GM12801 (cell line): ENCODE measurements around the gene GDF2.

Experiments used
- TF ChIP-seq, protein P1 (sequence below): IDR thresholded peaks from one replicate; pipeline ENCODE4 v1.5.1; 2011; ENCODE audit warnings: control low read depth; ENCODE audit not compliant: insufficient read length; ENCODE audit errors: extremely low read depth

The GDF2 gene

DNA sequence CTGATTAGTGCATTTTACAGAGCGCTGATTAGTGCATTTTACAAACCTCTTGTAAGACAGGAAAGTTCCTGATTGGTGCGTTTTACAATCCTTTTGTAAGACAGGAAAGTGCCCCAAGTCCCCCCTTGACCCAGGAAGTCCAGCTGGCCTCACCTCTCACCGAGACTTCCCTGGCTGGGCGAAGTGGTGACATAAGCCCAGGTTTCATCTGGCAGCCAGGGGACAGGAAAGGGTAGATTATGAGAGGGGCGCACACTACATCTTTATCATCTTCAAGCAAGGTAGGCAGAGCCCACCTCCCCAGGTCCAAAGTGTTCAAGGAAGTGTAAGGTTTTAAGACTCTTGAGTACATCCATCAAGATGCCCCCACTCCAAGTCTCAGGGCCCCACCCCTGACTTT, 27.8 kb upstream of the GDF2 start:
- TF ChIP-seq, protein P1, sequence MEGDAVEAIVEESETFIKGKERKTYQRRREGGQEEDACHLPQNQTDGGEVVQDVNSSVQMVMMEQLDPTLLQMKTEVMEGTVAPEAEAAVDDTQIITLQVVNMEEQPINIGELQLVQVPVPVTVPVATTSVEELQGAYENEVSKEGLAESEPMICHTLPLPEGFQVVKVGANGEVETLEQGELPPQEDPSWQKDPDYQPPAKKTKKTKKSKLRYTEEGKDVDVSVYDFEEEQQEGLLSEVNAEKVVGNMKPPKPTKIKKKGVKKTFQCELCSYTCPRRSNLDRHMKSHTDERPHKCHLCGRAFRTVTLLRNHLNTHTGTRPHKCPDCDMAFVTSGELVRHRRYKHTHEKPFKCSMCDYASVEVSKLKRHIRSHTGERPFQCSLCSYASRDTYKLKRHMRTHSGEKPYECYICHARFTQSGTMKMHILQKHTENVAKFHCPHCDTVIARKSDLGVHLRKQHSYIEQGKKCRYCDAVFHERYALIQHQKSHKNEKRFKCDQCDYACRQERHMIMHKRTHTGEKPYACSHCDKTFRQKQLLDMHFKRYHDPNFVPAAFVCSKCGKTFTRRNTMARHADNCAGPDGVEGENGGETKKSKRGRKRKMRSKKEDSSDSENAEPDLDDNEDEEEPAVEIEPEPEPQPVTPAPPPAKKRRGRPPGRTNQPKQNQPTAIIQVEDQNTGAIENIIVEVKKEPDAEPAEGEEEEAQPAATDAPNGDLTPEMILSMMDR = no peak

DNA sequence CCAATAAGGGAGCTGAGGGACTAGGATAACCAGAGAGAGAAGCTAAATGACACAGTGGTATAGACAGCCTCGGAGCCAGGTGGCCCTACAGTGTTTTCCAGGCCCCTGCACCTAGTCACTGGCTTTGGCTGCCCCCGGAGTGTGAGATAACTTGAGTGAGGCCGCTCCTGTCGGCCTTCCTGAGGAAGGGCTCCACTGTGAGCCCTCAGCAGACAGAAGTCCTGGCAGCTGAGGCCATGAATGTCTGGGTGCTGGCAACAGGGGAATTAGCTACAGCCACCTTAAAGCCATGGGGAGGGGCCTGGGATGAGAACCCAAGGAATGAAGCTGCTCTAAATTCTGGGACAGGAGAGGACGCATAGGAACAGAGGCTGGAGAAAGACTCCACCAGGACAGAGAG, 26.8 kb upstream of the GDF2 start:
- TF ChIP-seq, protein P1 = no peak

DNA sequence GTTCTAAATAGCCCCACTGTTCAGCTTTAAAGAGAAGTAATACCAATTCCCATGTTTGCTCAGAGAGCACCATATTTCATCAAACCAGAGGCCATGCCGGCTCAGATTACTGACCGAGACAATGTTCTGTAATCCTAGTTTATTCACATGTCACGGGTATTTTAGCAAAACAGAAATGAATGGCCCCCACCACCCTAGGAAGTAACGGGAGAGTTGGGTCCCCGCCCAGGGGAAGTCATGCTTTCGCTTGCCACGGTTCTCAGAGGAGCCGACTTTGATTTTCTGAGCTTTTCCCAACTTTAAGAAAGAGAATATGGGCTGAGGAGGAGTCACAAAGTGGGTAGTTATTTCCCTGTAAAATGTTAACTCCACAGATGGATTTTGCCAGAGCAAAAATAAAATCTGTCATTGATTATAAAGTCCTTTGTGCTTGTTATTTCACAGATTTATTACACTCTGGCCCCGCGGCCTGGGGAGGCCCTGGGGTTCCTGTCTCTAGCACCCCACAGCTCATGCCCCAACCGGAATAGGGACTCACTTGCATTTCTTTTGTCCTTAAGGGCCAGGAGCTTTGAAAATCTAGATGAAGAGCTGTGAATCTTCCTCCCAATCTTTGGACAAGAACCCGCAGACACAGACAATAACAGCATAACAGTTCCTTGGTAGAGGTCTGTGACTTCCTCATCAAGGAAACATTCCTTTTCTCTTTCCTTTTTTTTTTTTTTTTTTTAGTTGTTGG, 25.9 kb upstream of the GDF2 start:
- TF ChIP-seq, protein P1 = no peak

DNA sequence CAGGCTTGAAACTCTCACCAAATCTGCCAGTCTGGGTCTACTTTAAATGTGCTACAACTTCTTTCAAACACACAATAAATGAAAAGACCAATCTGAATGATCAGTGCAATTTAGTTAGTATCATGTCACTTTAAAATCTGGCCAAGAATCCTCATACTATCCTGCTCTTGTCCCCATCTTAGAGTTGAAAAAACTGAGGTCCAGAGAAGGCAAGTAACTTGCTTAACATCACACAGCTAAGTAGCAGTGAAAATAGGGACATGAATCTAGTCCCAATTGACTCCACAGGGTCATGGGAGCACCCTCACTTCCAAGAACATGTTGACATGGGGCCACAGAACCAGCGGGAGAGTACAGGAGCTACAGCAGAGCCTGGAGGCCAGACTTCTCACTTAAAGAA, 25.3 kb upstream of the GDF2 start:
- TF ChIP-seq, protein P1 = no peak

DNA sequence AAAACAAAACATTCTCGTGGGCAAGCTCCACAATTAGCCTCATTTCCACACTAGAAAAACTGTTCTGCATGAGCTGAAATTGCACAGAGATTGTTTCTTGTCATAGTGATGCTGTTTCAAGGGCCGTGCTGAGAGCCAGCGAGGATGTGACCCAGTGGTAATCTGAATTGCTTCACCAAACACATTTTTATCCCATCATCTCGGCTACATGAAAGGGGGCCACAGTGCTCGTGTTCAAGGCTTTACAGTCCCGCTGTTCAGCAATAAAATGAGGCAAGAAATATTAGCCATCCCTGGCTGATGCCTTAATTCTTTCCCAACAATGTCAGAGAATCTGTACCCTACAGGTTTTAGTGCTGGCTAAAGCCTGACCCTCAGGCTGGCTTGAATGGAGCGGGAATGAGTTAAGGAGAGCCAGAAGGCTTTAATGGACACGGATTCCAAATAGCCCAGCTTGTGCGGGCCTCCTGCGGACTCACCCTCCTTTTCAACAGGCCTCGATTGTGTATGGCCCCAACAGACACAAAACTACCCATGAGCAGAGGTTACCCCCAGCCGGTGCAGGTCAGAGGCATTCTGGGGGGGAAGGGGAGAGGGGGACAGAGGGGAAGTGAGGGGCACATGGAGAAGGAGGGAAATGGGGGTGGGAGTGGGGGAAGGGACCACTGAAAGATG, 24.3 kb upstream of the GDF2 start:
- TF ChIP-seq, protein P1 = no peak

DNA sequence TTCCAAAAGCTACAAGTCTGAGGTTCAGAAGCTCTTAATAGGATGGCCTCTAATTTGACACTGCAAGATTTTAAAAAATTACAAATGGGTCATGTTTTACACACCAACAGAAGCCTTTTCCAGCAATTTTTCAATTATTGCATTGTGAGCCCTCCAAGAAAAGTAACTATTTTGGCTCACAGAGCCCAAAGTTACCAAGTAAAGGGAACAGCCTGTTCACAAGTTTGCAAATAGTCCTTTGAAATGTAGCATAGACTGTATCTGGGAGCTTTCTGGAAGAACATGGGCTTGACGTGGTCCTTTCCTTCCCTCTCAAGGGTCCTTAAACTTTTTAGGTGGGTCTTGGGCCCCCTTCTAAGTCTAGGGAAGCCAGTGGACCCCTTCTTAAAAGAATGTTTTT, 23.5 kb upstream of the GDF2 start:
- TF ChIP-seq, protein P1 = no peak

DNA sequence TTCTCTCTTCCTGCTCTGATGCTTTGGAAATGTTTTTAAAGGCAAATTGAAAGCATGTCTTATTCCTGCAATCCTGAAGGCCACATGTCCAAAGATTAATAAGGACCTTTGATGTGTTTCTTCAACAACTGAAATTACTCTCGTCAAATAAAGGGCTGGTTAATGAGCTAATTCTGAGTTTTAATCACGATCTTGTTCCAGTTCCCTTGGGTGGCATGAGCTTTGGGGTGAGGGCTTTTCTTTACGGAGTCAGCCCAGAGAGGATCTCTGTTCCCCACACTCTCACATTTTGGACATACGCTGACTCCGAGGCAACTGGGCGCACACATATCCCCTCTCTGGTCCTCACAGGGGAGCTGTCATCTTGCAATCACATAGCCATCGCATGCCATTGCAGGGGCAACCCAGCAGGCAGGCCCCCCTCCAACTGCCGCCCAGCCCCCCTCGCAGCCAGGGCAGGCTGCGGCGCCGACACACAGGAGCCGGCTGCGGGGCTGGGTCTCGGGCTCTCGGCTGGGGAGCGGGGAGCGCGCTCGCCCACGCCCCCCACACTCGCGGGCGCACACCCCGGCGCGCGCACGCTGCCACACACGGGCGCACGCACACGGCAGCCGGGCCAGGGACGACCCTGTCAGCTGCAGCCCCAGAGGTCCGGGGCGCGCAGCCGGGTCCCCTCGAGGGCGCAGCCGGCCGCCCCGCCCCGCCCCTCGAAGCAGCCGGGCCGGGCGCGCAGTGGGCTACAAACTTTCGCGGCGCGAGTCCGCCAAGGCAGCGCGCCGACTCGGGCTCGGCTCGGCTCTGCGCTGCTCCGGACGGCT, 22.4 kb upstream of the GDF2 start, which contains the start of gene GDF10:
TSS of gene GDF10 (plus strand) at position 587 of the 818 bp plus-strand sequence. CDS start 455 bp downstream, outside the sequence.
- TF ChIP-seq, protein P1 = no peak
